Liver (tissue), 9 donors: ENCODE data around the gene CSTPP1. TPM values are rescaled to one million over a fixed set of nuclear protein-coding genes. Genes with fewer than 3 reads are reported as not detected.

Experiments used
- DNase-seq: peaks from one replicate; pipeline ENCODE4 v3.0.0-alpha.2; 2017; ENCODE audit warnings: low spot score
- H3K27ac ChIP-seq, 2 donors: one replicate each; pipeline ENCODE4 v1.7.0; 2013; ENCODE audit warnings: inconsistent platforms in 2 of 2, low read length in 2 of 2, control low read depth in 1 of 2, low read depth in 1 of 2, mild to moderate bottlenecking in 1 of 2
- H3K27me3 ChIP-seq, 4 donors: one replicate each; pipeline versions ENCODE4 v1.6.1 to v1.7.0; 2013; ENCODE audit warnings: low read length in 3 of 4, inconsistent platforms in 1 of 4, mild to moderate bottlenecking in 1 of 4, moderate library complexity in 1 of 4; ENCODE audit not compliant: control insufficient read depth in 4 of 4, insufficient read depth in 4 of 4
- H3K36me3 ChIP-seq, 4 donors: one replicate each; pipeline versions ENCODE4 v1.6.1 to v1.7.0; 2013; ENCODE audit warnings: low read length in 3 of 4, mild to moderate bottlenecking in 3 of 4, low read depth in 1 of 4, moderate library complexity in 1 of 4; ENCODE audit not compliant: control insufficient read depth in 4 of 4, insufficient read depth in 3 of 4
- H3K4me1 ChIP-seq, 4 donors: one replicate each; pipeline versions ENCODE4 v1.6.1 to v1.7.0; 2013; ENCODE audit warnings: low read length in 3 of 4, mild to moderate bottlenecking in 3 of 4, moderate library complexity in 1 of 4; ENCODE audit not compliant: control insufficient read depth in 4 of 4, insufficient read depth in 4 of 4
- H3K4me3 ChIP-seq, 3 donors: one replicate each; pipeline versions ENCODE4 v1.6.1 to v1.7.0; 2013; ENCODE audit warnings: low read length in 3 of 3, control low read depth in 1 of 3, low read depth in 1 of 3, mild to moderate bottlenecking in 1 of 3
- H3K9ac ChIP-seq, 2 donors: one replicate each; pipeline ENCODE4 v1.7.0; 2013; ENCODE audit warnings: low read length in 2 of 2, mild to moderate bottlenecking in 2 of 2, moderate library complexity in 2 of 2, control low read depth in 1 of 2, low read depth in 1 of 2
- H3K9me3 ChIP-seq, 4 donors: one replicate each; pipeline versions ENCODE4 v1.6.1 to v1.7.0; 2013; ENCODE audit warnings: low read length in 3 of 4; ENCODE audit not compliant: control insufficient read depth in 4 of 4
- CTCF ChIP-seq: fragments of 150-350 bp; IDR thresholded peaks from 2 replicates; pipeline ENCODE4 v1.5.1; 2017; ENCODE audit warnings: improper control_type of control experiment, low read depth, low read length; ENCODE audit not compliant: missing input control
- EGR1 ChIP-seq, 2 donors: IDR thresholded peaks; 2 replicates each; pipeline ENCODE4 v1.6.1; 2016 to 2018; ENCODE audit warnings: antibody characterized with exemption in 2 of 2, low read depth in 2 of 2
- FOXA1 ChIP-seq: IDR thresholded peaks from 2 replicates; pipeline ENCODE4 v1.6.1; 2016; ENCODE audit warnings: antibody characterized with exemption
- FOXA2 ChIP-seq: IDR thresholded peaks from 2 replicates; pipeline ENCODE4 v1.6.1; 2016; ENCODE audit warnings: antibody characterized with exemption
- GABPA ChIP-seq, 2 donors: IDR thresholded peaks in 1 of 2; conservative IDR thresholded peaks in 1 of 2; 2 replicates each; pipeline ENCODE4 v1.6.1; 2016; ENCODE audit warnings: antibody characterized with exemption in 2 of 2, mild to moderate bottlenecking in 1 of 2, moderate library complexity in 1 of 2
- HNF4A ChIP-seq, 2 donors: conservative IDR thresholded peaks; 2 replicates each; pipeline ENCODE4 v1.6.1; 2016; ENCODE audit warnings: antibody characterized with exemption in 2 of 2, mild to moderate bottlenecking in 2 of 2
- HNF4G ChIP-seq: IDR thresholded peaks from 2 replicates; pipeline ENCODE4 v1.6.1; 2016; ENCODE audit warnings: antibody characterized with exemption
- JUND ChIP-seq, 2 donors: IDR thresholded peaks; 2 replicates each; pipeline ENCODE4 v1.6.1; 2016; ENCODE audit warnings: antibody characterized with exemption in 2 of 2
- NR2F2 ChIP-seq: IDR thresholded peaks from 2 replicates; pipeline ENCODE4 v1.6.1; 2016; ENCODE audit warnings: antibody characterized with exemption
- RAD21 ChIP-seq, 2 donors: IDR thresholded peaks; 2 replicates each; pipeline ENCODE4 v1.6.1; 2016; ENCODE audit warnings: antibody characterized with exemption in 2 of 2, mild to moderate bottlenecking in 2 of 2
- RXRA ChIP-seq, 2 donors: IDR thresholded peaks; 2 replicates each; pipeline ENCODE4 v1.6.1; 2017 to 2018; ENCODE audit warnings: antibody characterized with exemption in 2 of 2, mild to moderate bottlenecking in 1 of 2
- SP1 ChIP-seq: IDR thresholded peaks from 2 replicates; pipeline ENCODE4 v1.6.1; 2018; ENCODE audit warnings: antibody characterized with exemption, mild to moderate bottlenecking
- TAF1 ChIP-seq: conservative IDR thresholded peaks from 2 replicates; pipeline ENCODE4 v1.6.1; 2016; ENCODE audit warnings: antibody characterized with exemption, mild to moderate bottlenecking
- YY1 ChIP-seq: IDR thresholded peaks from 2 replicates; pipeline ENCODE4 v1.6.1; 2016; ENCODE audit warnings: antibody characterized with exemption, mild to moderate bottlenecking
- ZBTB33 ChIP-seq: IDR thresholded peaks from 2 replicates; pipeline ENCODE4 v1.6.1; 2016; ENCODE audit warnings: antibody characterized with exemption
- WGBS: extraction: QIAGEN DNeasy Blood & Tissue Kit; methylation state at CpG from one replicate; pipeline ENCODE4 v1.1.7; 2013; 5-methylcytosine and 5-hydroxymethylcytosine counted together
- polyA plus RNA-seq, 2 donors: library from polyadenylated mRNA; stranded (reverse) in 1 of 2; unstranded in 1 of 2; fragments of 200-250 nt in 1 of 2; fragments of >200 nt in 1 of 2; fragmentation: Nextera tagmentation in 1 of 2; extraction: Ambion mirVana in 1 of 2; gene quantifications; one replicate each; pipeline versions ENCODE4 v1.2.1 to v1.2.3, GENCODE V29; 2013 to 2015
- total RNA-seq, 2 donors: library from RNA; depleted of rRNA; stranded (reverse); fragments of >200 nt; gene quantifications; one replicate each; pipeline ENCODE4 v1.2.3, GENCODE V29; 2014
- TF ChIP-seq, protein P1 (sequence below): IDR thresholded peaks from 2 replicates; pipeline ENCODE4 v1.6.1; 2016; ENCODE audit warnings: antibody characterized with exemption
- TF ChIP-seq, protein P2 (sequence below): IDR thresholded peaks from 2 replicates; pipeline ENCODE4 v1.6.1; 2016; ENCODE audit warnings: antibody characterized with exemption
- TF ChIP-seq, protein P3 (sequence below): IDR thresholded peaks from 2 replicates; pipeline ENCODE4 v1.6.1; 2016; ENCODE audit warnings: antibody characterized with exemption, mild to moderate bottlenecking
- donor health status: healthy.
- donor health status: healthy.
- donor health status: healthy.
- donor health status: healthy.
- donor health status: healthy.

The CSTPP1 gene
- total and polyA plus RNA-seq, 4 donors, result 5.4 to 6.6 (median 5.7) TPM

GRCh38 chr11:46888636-46889035 is 47.9 kb upstream of the CSTPP1 start:
- Histone ChIP-seq H3K27me3 (no peaks in the 10 kb centered on the region), H3K9ac (no peak overlapping the region), H3K9me3 (no peaks in the 10 kb centered on the region), H3K4me1 (no peaks in the 10 kb centered on the region), H3K4me3 (no peak overlapping the region), H3K27ac (no peak overlapping the region), H3K36me3 (peaks cover 0 to 2% (median 0%) of the 10 kb centered on the region in 4 donors)
- no peak for TF ChIP-seq FOXA1
- no peak for TF ChIP-seq SP1
- no peak for TF ChIP-seq RAD21 (IDR thresholded peaks at IDR 0.05)
- TF ChIP-seq, protein P1, sequence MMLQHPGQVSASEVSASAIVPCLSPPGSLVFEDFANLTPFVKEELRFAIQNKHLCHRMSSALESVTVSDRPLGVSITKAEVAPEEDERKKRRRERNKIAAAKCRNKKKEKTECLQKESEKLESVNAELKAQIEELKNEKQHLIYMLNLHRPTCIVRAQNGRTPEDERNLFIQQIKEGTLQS, result no peak
- no peak for TF ChIP-seq TAF1
- TF ChIP-seq EGR1 (IDR thresholded peaks at IDR 0.05; ENCODE audit: low read depth in 2 of 2), result no peak
- no peak for TF ChIP-seq GABPA (IDR thresholded peaks at IDR 0.05 in 1 of 2, conservative IDR thresholded peaks at IDR 0.05 in 1 of 2)
- TF ChIP-seq, protein P2, sequence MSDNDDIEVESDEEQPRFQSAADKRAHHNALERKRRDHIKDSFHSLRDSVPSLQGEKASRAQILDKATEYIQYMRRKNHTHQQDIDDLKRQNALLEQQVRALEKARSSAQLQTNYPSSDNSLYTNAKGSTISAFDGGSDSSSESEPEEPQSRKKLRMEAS, result no peak
- TF ChIP-seq RXRA (IDR thresholded peaks at IDR 0.05), result no peak
- no peak for TF ChIP-seq HNF4G
- no peak for TF ChIP-seq HNF4A (conservative IDR thresholded peaks at IDR 0.05)
- TF ChIP-seq CTCF, result no peak
- TF ChIP-seq YY1, result no peak
- no peak for TF ChIP-seq FOXA2
- TF ChIP-seq ZBTB33, result no peak
- no peak for TF ChIP-seq NR2F2
- TF ChIP-seq JUND (IDR thresholded peaks at IDR 0.05), result no peak
- TF ChIP-seq, protein P3, sequence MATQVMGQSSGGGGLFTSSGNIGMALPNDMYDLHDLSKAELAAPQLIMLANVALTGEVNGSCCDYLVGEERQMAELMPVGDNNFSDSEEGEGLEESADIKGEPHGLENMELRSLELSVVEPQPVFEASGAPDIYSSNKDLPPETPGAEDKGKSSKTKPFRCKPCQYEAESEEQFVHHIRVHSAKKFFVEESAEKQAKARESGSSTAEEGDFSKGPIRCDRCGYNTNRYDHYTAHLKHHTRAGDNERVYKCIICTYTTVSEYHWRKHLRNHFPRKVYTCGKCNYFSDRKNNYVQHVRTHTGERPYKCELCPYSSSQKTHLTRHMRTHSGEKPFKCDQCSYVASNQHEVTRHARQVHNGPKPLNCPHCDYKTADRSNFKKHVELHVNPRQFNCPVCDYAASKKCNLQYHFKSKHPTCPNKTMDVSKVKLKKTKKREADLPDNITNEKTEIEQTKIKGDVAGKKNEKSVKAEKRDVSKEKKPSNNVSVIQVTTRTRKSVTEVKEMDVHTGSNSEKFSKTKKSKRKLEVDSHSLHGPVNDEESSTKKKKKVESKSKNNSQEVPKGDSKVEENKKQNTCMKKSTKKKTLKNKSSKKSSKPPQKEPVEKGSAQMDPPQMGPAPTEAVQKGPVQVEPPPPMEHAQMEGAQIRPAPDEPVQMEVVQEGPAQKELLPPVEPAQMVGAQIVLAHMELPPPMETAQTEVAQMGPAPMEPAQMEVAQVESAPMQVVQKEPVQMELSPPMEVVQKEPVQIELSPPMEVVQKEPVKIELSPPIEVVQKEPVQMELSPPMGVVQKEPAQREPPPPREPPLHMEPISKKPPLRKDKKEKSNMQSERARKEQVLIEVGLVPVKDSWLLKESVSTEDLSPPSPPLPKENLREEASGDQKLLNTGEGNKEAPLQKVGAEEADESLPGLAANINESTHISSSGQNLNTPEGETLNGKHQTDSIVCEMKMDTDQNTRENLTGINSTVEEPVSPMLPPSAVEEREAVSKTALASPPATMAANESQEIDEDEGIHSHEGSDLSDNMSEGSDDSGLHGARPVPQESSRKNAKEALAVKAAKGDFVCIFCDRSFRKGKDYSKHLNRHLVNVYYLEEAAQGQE, result no peak
- WGBS, result 93% methylated on average over 5 of the region's 5 CpGs
- no peak for DNase-seq
